GM19397 (cell line): ENCODE measurements around the gene GPR132.
"Not testable (repeated sequence)": the region's sequence is repeated elsewhere in the genome, so short reads cannot be mapped to it uniquely, and the experiment has no call there.

Experiments
- ATAC-seq: cut with Tn5 transposase; IDR thresholded peaks from one replicate; pipeline ENCODE4 v1.9.1; 2021; ENCODE audit warnings: mild to moderate bottlenecking, moderate library complexity; ENCODE audit not compliant: unreplicated experiment

GPR132 gene

DNA sequence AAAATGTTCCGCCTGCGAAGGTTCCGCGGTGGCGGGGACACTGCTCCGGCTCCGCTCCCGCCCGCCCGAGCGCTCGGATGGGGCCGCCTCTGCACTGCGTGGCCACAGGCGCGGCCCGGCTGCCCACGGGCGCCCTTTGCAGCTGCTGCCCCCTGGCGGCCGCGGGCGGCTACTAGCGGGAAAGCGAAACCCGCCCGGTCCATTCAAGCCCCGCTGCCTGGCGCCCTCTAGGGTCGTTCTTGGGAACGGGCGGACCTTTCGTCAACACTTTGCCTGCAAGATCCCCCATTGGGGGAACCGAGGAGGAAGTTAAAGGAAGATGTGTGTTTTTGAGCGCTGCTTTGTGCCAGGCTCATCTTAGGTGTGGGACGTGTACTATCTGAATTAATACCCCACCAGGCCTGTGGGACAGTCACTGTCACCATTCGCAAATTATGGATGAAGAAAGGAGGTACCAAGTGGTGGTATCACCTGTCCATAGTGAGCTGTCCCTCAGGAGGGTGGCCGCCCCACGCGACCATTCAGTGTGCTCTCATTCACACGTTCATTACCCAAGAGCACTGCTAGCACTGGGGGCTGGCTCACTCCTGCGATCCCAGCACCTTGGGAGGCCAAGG, 19.4 kb downstream of the GPR132 start:
- peak; percentile 68 for ATAC-seq

- ATAC-seq: no peak
Measured at GRCh38 chr14:105043641-105044040, 21.6 kb downstream of the GPR132 start.

GRCh38 chr14:105042813-105043212, 22.4 kb downstream of the GPR132 start:
- ATAC-seq: no peak

- ATAC-seq: no peak
Measured at GRCh38 chr14:105041841-105042765, 23.1 kb downstream of the GPR132 start.

DNA sequence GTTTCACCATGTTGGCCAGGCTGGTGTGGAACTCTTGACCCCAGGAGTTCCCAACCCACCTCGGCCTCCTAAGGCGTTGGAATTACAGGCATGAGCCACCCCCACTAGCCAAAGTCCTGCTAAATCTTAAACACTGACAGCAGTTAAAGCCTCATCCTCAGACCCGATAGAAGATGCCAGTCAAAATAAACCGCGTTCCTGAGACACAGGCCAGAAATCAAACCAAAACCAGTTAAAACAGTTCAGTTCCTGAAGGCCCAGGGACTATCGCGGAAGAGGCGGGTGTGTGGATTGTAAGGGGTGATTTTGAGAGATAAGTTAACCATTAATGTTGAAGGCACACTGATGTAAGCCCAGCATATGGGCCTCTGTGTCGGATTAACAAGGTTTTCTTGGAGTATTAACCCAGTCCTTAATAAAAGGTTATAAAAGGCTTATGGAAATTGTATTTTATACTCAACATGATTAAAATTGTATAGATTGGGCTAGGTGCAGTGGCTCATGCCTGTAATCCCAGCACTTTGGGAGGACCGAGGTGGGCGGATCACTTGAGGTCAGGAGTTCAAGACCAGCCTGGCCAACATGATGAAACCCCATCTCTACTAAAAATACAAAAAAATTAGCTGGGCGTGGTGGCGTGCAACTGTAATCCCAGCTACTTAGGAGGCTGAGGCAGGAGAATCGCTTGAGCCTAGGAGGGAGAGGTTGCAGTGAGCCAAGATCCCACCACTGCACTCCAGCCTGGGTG, 25.6 kb downstream of the GPR132 start:
- ATAC-seq: no peak

- not testable (repeated sequence) for ATAC-seq
Measured at GRCh38 chr14:105035616-105036015, 29.6 kb downstream of the GPR132 start.

GRCh38 chr14:105034315-105035039, 30.8 kb downstream of the GPR132 start:
- ATAC-seq: no peak

- not testable (repeated sequence) for ATAC-seq
Measured at GRCh38 chr14:105033412-105033900, 31.8 kb downstream of the GPR132 start.

GRCh38 chr14:105032451-105032901, 32.8 kb downstream of the GPR132 start:
- not testable (repeated sequence) for ATAC-seq

- ATAC-seq: no peak
Measured at GRCh38 chr14:105030836-105031396, 34.3 kb downstream of the GPR132 start.

DNA sequence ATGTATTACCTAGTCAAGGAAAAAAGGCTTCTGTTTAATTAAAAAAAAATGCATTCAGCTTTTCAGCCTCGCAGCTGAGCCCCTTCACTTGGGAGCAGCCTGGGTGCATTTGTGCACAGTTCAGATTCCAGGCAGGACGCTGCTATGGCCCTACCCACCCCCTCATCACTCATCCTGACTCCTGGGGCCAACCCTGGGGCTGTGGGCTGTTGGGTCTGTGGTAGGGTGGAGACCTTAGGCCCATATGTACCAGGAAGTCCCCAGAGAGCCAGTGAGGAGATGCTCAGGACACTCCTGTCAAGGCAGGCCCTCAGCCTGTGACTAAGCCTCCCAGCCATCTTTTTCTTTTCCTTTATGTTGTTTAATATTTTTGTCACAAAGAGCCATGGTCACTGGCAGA, 35.0 kb downstream of the GPR132 start:
- ATAC-seq: no peak

DNA sequence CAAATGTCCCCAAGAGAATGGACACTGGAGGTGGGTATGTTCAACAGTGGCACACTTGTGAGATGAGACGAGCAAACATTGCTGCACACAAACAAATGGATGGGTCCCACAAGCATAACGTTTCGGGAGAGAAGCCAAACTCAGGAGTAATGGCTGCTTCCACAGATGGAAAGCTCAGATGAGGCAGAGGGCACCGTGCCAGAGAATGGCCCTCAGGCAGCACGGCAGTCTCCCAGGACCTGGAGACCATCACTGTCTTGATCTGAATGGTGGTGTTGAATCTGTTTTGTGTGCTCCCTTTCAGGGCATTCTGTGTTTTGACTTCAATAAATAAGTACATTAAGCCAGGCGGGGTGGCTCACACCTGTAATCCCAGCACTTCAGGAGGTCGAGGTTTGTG, 35.8 kb downstream of the GPR132 start:
- no peak for ATAC-seq

GRCh38 chr14:105028251-105028927, 36.8 kb downstream of the GPR132 start:
- ATAC-seq: no peak

DNA sequence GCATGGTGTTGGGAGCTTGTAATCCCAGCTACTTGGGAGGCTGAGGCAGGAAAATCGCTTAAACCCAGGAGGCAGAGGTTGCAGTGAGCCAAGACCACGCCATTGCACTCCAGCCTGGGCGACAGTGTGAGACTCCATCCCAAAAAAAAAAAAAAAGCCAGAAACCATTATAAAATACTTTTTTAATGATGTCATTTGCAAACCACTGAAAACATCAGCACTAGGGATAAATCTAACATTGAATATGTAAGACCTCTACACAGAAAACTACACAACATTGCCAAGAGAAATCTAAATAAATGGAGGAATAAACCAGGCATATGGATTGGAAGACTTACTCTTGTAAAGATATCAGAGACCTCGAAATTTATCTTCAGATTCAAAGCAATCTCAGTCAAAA, 37.5 kb downstream of the GPR132 start:
- ATAC-seq: not testable (repeated sequence)

- no peak for ATAC-seq
Measured at GRCh38 chr14:105026802-105027563, 38.2 kb downstream of the GPR132 start.

- ATAC-seq: no peak
Measured at GRCh38 chr14:105026033-105026785, 39.0 kb downstream of the GPR132 start.

- ATAC-seq: no peak
Measured at GRCh38 chr14:105025429-105025828, 39.8 kb downstream of the GPR132 start.

GRCh38 chr14:105023791-105024480, 41.3 kb downstream of the GPR132 start:
- no peak for ATAC-seq
